Left ventricle myocardium inferior (tissue), 1 donor: ENCODE results near the gene ABCC9. TPM values are rescaled to one million over a fixed set of nuclear protein-coding genes. Genes with fewer than 3 reads are reported as not detected.
"Not testable (repeated sequence)": the region's sequence is repeated elsewhere in the genome, so short reads cannot be mapped to it uniquely, and the experiment has no call there.

Experiments used
- DNase-seq: peaks from one replicate; pipeline ENCODE4 v3.0.0-alpha.2; 2020
- H3K27ac ChIP-seq: fragments of 200-600 bp; replicated peaks from 2 replicates; pipeline ENCODE4 v1.8.0; 2021
- H3K27me3 ChIP-seq: fragments of 200-600 bp; 2 replicates; pipeline ENCODE4 v1.8.0; 2021; ENCODE audit warnings: low read depth
- H3K36me3 ChIP-seq: fragments of 200-600 bp; 2 replicates; pipeline ENCODE4 v1.8.0; 2021
- H3K4me1 ChIP-seq: fragments of 200-600 bp; 2 replicates; pipeline ENCODE4 v1.8.0; 2021
- H3K4me3 ChIP-seq: fragments of 200-600 bp; 2 replicates; pipeline ENCODE4 v1.8.0; 2021; ENCODE audit warnings: mild to moderate bottlenecking, moderate library complexity
- H3K9me3 ChIP-seq: fragments of 200-600 bp; replicated peaks from 2 replicates; pipeline ENCODE4 v1.8.0; 2021
- intact Hi-C: fragments of 100-400 bp; cut with micrococcal nuclease; formaldehyde crosslinking; loops from one replicate; pipeline ENCODE4 v1.11.0; 2022
- total RNA-seq: library from RNA; stranded (reverse); fragmentation: NEBNext Ultra II Directional; extraction: Animal tissue kit (Norgen Biotek cat#: 25700); gene quantifications from one replicate; pipeline ENCODE4 v1.2.1, GENCODE V29; 2021
- TF ChIP-seq, protein P1 (sequence below): fragments of 200-600 bp; IDR thresholded peaks from 2 replicates; pipeline ENCODE4 v1.8.0; 2021; ENCODE audit warnings: antibody characterized with exemption, mild to moderate bottlenecking, borderline replicate concordance
- donor health status: DM: no; HTN: yes; CAD: no; lungs with severe emphysema.

The ABCC9 gene
- total RNA-seq, 1 donor from 2014 or later, result 81.8 TPM

DNA sequence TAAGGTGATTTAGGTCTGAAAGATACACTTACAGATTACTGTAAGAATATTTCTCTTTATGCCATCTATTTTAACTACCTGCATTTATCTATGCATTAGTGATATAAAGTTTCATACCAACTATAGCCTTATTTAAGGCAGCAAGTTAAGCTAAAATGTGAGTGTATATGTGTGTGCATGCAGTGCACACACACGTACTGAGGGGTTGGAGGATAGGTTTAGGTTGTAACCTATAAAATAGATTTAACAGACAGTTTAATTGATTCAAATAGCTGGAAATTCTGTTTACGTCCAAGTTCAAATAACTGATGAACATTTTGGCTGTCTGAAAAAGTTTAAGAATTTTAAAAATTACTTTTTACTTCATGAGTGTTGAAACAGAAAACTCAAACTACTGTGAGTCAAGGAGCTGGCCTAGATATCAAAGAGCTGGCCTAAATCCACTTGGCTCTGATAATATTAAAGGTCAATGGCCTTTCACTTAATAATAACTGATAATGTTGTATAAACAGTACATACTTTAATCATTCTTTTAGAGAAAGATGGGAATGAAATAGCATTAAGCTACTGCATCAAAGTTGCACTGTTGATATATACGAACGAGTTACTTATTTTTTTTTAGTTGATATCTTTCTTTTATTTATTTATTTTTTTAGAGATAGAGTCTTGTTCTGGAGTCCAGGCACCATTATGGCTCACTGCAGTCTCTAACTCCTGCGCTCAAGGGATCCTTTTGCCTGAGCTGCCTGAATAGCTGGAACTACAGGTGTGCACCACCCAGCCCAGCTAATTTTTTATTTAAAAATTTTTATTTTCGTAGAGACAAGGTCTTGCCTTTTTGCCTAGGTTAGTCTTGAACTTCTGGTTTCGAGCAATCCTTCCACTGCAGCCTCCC lies 152.9 kb downstream of the ABCC9 start:
- peak overlapping the region; percentile 5 for H3K27ac ChIP-seq
- H3K27me3 ChIP-seq, result no peaks in the 10 kb centered on the region
- TF ChIP-seq, protein P1, sequence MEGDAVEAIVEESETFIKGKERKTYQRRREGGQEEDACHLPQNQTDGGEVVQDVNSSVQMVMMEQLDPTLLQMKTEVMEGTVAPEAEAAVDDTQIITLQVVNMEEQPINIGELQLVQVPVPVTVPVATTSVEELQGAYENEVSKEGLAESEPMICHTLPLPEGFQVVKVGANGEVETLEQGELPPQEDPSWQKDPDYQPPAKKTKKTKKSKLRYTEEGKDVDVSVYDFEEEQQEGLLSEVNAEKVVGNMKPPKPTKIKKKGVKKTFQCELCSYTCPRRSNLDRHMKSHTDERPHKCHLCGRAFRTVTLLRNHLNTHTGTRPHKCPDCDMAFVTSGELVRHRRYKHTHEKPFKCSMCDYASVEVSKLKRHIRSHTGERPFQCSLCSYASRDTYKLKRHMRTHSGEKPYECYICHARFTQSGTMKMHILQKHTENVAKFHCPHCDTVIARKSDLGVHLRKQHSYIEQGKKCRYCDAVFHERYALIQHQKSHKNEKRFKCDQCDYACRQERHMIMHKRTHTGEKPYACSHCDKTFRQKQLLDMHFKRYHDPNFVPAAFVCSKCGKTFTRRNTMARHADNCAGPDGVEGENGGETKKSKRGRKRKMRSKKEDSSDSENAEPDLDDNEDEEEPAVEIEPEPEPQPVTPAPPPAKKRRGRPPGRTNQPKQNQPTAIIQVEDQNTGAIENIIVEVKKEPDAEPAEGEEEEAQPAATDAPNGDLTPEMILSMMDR, result no peak
- H3K9me3 ChIP-seq, result peaks cover 14% of the 10 kb centered on the region
- intact Hi-C loops, result no loop called here
- H3K4me3 ChIP-seq, result no peak overlapping the region
- peaks cover 22% of the 10 kb centered on the region for H3K4me1 ChIP-seq
- no peaks in the 10 kb centered on the region for H3K36me3 ChIP-seq
- DNase-seq, result no peak

DNA sequence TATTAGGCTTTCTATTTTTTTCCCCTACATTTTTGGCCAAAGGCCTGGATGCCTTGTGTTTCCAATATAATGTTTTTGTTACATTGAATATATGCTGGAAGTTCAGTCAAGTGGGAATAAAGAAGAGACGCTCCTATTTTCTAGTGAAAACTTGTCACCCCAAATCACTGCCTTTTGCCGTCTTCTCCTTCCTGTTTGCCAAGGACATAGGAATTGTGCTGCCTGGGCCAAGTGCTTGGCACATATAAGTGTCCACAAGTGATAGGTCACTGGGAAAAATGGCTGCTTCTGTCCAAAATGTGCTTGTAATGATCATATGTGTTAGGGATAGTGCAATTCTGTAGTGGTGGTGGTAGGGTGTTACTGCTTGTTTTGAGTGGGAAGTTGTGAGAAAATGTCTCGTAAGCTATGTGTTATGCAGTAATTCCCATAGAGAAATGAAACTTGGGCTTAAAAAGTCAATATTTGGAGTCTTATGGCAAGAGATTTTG lies 155.1 kb downstream of the ABCC9 start:
- Histone ChIP-seq H3K27me3 (no peaks in the 10 kb centered on the region), H3K27ac (peak overlapping the region; percentile 59), H3K9me3 (peaks cover 17% of the 10 kb centered on the region), H3K36me3 (no peaks in the 10 kb centered on the region), H3K4me3 (no peak overlapping the region), H3K4me1 (peaks cover 22% of the 10 kb centered on the region)
- DNase-seq, result no peak
- TF ChIP-seq, protein P1, result no peak
- intact Hi-C loops, result no loop called here

DNA sequence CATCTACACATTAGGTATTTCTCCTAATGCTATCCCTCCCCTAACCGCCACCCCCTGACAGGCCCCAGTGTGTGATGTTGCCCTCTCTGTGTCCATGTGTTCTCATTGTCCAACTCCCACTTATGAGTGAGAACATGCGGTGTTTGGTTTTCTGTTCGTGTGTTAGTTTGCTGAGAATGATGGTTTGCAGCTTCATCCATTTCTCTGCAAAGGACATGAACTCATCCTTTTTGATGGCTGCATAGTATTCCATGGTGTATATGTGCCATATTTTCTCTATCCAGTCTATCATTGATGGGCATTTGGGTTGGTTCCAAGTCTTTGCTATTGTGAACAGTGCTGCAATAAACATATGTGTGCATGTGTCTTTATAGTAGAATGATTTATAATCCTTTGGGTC lies 158.5 kb downstream of the ABCC9 start:
- H3K27ac ChIP-seq, DNase-seq, H3K36me3 ChIP-seq, H3K9me3 ChIP-seq, intact Hi-C loops, H3K27me3 ChIP-seq, H3K4me3 ChIP-seq: not testable (repeated sequence)
- peaks cover 35% of the 10 kb centered on the region for H3K4me1 ChIP-seq

DNA sequence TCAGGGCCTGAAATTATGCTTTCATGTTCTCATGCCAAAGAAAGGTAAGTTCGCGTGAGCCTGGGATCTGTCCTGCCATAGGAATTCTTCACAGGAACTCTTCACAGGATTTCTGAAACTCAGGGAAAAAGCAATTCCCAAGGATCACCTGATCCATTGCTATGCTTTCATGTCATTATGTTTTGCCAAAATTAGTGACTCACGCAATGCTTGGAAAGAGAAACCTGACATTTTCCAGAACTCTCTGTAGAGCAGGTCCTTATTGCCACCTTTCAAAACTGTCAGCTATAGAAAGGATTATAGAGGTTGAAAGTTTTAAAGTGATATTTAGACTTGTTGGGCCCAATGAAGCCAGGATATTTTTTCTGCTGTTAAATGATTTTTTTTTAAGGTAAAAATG lies 160.4 kb downstream of the ABCC9 start:
- H3K4me1 ChIP-seq, result peaks cover 37% of the 10 kb centered on the region
- no peaks in the 10 kb centered on the region for H3K27me3 ChIP-seq
- peaks cover 3% of the 10 kb centered on the region for H3K9me3 ChIP-seq
- no peak overlapping the region for H3K4me3 ChIP-seq
- peak overlapping the region; percentile 57 for H3K27ac ChIP-seq
- no peak for DNase-seq
- intact Hi-C loops, result no loop called here
- TF ChIP-seq, protein P1, result no peak
- no peaks in the 10 kb centered on the region for H3K36me3 ChIP-seq

DNA sequence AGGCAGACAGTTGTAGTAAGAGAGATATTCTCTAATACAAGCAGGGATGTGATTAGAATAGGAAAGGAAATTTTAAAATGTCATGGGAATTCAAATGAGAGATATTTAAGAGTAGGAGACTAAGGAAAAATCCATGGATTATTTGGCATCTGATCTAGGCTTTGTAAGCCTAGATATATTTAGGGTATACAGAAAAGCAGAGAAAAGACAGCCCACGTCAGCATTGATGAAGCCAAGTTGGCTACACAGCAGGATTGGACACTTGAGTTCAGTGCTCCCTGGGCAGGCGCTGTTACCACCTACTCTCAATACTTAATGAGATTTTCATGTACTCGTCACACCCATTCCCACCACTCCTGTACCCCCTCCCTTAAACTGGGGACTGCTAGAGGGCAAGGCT lies 165.1 kb downstream of the ABCC9 start:
- intact Hi-C loops, result no loop called here
- H3K9me3 ChIP-seq, result no peaks in the 10 kb centered on the region
- TF ChIP-seq, protein P1, result no peak
- H3K4me1 ChIP-seq, result peaks cover 66% of the 10 kb centered on the region
- H3K27ac ChIP-seq, result peak overlapping the region; percentile 94
- DNase-seq, result peak; percentile 25
- H3K27me3 ChIP-seq, result no peaks in the 10 kb centered on the region
- peak overlapping the region; percentile 76 for H3K4me3 ChIP-seq
- no peaks in the 10 kb centered on the region for H3K36me3 ChIP-seq
